Measurements from ENCODE around the gene TENT5A.
A peak's percentile ranks its signal among the peaks of the same experiment; 100 is the strongest.
"Not testable (repeated sequence)": the region's sequence is repeated elsewhere in the genome, so short reads cannot be mapped to it uniquely, and the experiment has no call there.

The TENT5A gene

DNA sequence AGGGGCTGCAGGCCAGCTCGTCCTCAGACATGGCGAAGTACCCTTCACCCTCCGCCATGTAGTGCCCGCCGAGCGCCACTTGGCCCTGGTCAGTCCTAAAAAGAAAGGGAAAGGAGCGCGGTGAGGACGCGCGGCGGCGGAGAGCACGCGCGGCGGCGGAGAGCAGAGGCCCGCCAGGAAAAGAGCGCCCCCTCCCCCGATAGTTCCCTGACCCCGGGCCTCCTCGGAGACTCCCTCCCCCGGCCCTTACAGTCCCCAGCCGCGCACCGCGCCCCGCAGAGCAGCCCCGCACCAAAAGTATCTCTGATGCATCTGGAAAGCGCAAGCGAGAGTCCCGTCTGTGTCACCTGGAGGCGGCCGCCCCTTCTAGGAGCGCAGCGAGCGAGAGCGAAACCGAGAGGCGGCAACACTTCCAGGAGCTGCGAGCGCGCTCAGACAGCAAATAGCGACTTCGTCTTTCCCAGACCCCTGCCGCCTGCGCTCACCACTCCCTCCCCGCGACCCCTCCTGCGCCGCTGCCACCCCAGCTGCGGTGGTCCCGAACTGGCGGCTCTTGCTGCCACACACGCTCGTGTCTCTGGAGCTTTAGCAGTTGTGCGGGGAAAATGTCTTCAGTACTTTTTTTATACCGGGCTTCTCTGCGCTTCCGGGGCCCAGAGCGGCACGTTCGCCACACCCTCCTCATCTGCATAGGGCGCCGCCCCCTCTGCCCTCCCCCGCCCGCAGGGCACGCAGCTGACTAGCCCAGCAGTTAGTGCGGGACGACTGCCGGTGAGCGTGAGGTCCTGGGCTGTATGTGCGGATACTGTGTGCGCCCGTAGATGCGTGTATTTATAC is at the start of gene TENT5A:
Gene TENT5A, minus strand, starts transcription at position 598 of the 837 bp plus-strand sequence. Its CDS starts 540 bp downstream, at position 58.
- DNase-seq = peak; percentile 95

DNA sequence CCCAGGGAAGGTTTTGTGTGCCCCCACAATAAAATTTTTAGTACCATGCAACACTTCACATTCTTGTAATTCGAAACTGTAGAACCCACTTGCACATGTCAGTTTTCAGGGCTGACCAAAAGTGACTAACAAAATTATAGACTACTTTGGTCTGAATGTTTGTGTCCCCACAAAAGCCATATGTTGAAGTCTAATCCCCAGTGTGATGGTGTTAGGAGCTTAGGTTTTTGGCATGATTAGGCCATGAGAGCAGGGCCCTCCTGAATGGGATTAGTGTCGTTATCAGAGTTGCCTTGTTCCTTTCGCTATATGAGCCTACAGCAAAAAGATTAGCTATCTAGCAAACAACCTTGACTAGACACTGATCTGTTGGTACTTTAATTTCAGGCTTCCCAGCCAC is 49.0 kb upstream of the TENT5A start:
- no peak for DNase-seq

DNA sequence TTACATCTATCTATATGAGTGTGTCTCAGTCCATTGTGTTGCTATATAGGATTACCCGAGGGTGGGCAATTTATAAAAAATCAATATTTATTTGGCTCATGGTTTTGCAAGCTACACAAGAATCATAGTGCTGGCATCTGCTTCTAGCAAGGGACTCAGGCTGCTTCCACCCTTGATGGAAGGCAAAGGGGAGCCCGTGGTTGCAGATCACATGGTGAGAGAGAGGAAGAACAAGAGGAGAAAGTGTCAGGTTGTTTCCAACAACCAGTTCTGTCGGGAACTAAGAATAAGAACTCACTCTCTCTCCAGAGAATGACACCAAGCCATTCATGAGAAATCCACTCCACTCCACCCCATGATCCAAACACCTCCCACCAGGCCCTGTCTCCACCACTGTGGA is 48.2 kb upstream of the TENT5A start:
- no peak for DNase-seq

DNA sequence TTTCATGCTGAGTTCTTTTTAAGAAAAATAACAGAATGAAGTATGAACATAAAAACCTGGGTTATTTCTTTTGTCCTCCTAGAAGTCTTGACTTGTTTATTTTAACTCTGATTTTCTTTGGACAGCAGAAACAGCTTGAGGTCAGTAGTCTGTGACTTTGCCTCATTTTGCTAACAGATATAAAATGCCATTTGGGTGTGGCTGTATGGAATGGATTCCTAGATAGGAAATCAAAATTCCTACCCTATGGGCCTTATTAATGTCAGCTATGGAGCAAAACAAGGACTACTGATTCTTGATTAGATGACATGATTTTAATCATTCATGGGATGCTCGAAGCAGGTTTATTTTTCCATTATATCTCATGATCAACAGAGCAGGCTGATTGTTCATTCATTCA is 46.8 kb upstream of the TENT5A start:
- DNase-seq = no peak

DNA sequence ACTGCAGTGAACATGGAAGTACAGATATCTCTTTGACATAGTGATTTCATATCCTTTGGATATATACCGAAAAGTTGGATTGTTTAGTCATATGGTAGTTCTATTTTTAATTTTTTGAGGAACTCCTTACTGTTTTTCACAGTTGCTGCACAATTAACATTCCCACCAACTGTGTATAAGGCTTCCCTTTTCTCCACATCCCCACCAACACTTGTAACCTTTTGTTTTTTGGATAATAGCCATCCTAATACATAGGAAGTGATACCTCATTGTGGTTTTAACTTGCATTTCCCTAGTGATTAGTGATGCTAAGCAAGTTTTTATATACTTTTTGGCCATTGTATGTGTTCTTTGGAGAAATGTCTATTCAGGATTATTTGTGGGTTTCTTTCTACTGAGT is 45.1 kb upstream of the TENT5A start:
- no peak for DNase-seq

DNA sequence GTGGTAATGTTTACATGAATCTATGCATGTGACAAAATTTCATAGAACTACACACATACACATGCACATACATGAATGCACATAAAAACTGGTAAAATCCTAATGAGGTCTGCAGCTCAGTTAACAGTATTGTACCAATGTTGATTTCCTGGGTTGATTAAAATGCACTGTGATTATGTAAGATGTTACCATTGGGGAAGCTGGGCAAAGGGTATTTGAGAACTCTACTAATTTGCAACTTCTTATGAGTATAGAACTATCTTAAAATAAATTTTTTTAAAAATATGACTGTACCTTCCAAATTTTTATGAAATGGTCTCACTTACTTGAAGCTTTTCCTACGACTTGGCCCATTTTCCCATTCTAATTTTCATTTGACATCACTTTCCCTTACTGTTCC is 43.4 kb upstream of the TENT5A start:
- no peak for DNase-seq

DNA sequence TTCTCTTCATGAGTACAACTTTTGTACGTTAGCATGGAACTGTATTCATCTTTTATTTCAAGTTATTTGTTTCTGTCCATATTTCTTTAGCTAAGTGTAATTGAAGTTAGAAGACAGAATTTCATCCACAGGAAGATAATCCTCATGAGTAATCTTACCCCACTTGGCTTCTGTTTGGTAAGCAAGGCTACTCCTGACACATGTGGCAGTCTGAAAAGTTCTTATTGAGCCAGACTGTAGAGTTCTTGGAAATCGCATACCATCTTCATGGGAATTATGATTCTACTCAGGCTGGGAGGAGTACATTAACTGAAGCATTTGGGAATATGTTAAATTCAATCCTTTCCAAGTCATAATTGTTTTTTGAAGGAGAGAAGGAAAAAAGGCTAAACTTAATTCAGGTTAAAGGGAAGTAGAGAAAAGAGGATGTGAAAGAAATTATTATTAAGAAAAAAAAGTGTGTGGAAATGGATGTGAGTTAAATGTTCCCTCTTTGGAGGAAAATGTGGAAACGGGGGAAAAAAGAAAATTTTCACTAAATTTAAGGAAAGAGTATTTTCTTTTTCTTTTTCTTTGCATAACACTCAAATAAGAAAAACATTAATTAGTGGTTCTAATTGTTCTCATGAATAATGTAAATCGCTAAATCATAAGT is 41.5 kb upstream of the TENT5A start:
- no peak for DNase-seq

GRCh38 chr6:81792826-81793225 is 40.3 kb upstream of the TENT5A start:
- DNase-seq = no peak

GRCh38 chr6:81791756-81792155 is 39.3 kb upstream of the TENT5A start:
- DNase-seq = no peak

DNA sequence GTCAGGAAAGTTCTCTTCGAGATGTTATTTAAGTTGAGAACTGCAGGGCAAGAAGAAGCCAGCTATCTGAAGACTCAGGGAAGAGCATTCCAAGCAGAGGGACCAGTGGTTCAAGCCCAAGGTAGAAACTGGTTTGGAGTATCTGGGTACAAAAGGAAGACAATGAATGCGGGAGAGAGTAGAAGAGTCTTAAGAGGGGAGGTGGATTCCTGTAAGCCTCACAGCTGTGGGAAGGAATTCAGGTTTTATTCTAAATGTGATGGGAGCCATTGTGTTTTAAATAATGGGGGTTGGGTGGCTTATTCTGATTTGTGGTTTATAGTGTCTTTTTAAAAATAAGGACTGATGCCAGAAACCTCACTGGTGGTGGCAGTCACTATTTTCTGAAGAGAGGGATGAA is 37.6 kb upstream of the TENT5A start:
- no peak for DNase-seq

- no peak for DNase-seq
Observed at GRCh38 chr6:81789291-81789690, 36.8 kb upstream of the TENT5A start.

GRCh38 chr6:81788748-81789147 is 36.3 kb upstream of the TENT5A start:
- no peak for DNase-seq

DNA sequence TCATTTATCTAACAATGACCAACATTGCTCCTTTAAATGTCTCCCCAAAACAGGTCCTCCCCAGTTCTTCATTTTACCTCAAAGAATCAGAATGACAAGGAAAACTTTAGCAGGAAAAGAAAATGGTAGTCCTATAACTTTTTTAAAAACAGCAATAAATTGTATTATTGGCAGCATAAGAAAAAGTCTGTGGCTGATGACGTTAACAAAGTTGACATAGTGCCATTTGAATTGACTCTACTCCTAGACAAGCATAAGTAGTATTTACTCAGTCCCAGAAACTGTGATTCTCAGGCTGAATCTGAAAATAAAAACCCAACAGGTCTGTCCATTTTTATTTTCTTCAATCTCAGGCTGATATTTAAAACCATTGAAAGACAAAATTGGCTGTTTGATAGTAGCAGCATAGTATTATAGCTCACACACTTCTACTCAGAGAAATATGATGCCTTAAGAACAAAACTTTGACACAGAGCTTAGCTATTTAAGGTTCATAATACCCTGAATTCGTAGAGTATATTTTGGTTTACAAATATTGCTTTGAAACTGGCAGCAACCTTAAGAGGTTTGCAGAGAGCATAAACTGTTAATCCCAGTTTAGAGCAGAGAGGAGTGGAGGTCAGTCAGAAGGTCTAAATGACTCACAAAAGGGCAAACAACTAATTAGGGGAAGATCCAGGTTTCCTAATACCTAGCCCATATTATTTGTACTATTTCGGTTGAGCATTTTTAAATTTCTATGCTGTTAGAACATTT is 35.0 kb upstream of the TENT5A start:
- no peak for DNase-seq

- DNase-seq = no peak
Observed at GRCh38 chr6:81786150-81786549, 33.7 kb upstream of the TENT5A start.

GRCh38 chr6:81785377-81785776 is 32.9 kb upstream of the TENT5A start:
- no peak for DNase-seq

- DNase-seq = no peak
Observed at GRCh38 chr6:81783893-81784292, 31.4 kb upstream of the TENT5A start.

GRCh38 chr6:81781624-81782023 is 29.1 kb upstream of the TENT5A start:
- DNase-seq = no peak

GRCh38 chr6:81777586-81778268 is 25.2 kb upstream of the TENT5A start:
- DNase-seq = no peak

DNA sequence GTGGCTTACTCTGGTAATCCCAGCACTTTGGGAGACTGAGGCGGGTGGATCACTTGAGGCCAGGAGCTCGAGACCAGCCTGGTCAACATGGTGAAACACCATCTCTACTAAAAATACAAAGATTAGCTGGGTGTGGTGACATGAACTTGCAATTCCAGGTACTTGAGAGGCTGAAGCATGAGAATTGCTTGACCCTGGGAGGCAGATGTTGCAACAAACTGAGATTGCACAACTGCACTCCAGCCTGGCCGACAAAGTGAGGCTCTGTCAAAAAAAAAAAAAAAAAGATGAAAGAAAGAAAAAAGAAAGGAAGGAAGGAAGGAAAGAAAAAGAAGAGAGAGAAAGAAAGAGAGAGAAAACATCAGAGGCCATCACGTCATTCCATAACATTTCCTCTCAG is 23.7 kb upstream of the TENT5A start:
- DNase-seq = not testable (repeated sequence)

GRCh38 chr6:81774542-81774941 is 22.1 kb upstream of the TENT5A start:
- DNase-seq = no peak

DNA sequence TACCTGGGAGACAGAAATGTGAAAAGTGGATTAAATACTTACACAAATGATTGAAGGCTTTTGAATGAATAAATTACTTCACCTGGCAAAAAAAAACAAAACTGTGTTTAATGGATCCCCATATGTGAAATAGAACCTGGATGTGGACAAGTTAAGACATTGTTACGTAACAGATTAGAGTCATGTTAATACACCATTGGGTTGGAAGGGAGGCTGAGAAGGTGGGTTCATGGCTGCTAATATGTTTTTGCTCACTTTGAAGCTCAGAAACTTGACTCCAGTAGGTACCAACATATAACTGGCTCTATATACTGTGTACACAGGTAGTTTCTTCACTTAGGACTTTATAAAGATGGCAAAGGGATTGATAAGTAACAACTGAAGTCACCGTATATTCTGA is 21.4 kb upstream of the TENT5A start:
- no peak for DNase-seq

DNA sequence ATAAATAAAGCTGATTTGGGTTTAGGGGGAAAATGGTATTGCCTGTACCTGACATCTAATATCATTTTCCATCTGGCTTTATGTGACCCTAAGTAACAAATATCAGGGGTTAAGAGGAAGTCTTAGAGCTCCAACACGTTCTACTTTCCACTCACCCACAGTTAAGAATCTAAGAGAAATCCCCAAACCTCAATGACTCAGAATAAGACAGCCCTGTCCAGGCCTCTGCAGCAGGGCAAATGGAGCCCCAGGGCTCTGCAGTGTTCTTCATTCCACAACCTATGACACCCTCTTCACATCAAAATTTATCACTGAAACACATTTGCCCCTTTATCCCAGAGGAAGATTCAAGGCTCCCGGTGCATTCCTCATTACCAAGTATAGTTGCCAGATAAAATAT is 20.3 kb upstream of the TENT5A start:
- no peak for DNase-seq

GRCh38 chr6:81771097-81771496 is 18.6 kb upstream of the TENT5A start:
- DNase-seq = no peak
